IMR-90 (cell line): Measurements from ENCODE around the gene TRIM2. TPM values are rescaled to one million over a fixed set of nuclear protein-coding genes. Genes with fewer than 3 reads are reported as not detected.

ENCODE experiments used
- ATAC-seq: fragments of 200-7000 bp; cut with Tn5 transposase; 2 replicates; pipeline ENCODE4 v1.9.1; 2020; ENCODE audit warnings: low read depth, mild to moderate bottlenecking, moderate library complexity
- BruUV-seq: library from RNA; stranded (reverse); fragments of 400-500 nt; replicated peaks from 2 replicates; lab custom pipeline; 2021; lab: Mats Ljungman, UMichigan
- CTCF ChIA-PET: fragments of 300-600 bp; formaldehyde crosslinking; extraction: SDS; loops from one replicate; lab custom pipeline; 2021; ENCODE audit warnings: antibody characterized with exemption; lab: Yijun Ruan, JAX
- POLR2A ChIA-PET: fragments of 300-600 bp; sonication (Branson Sonifier 250); formaldehyde crosslinking; loops from one replicate; lab custom pipeline; 2022; ENCODE audit warnings: antibody characterized with exemption; ENCODE audit not compliant: unreplicated experiment; lab: Charles Lee
- DNase-seq: peaks from one replicate; pipeline ENCODE4 v3.0.0; 2013
- H2AFZ ChIP-seq: replicated peaks from 2 replicates; pipeline ENCODE3; 2013; ENCODE audit warnings: low read length, mild to moderate bottlenecking; ENCODE audit not compliant: poor library complexity
- H2AK5ac ChIP-seq: 2 replicates; pipeline ENCODE4 v1.6.1; 2013; ENCODE audit warnings: low read depth, low read length, inconsistent platforms
- H2AK9ac ChIP-seq: replicated peaks from 2 replicates; pipeline ENCODE3; 2013; ENCODE audit warnings: mild to moderate bottlenecking, low read depth, low read length, moderate library complexity; ENCODE audit not compliant: poor library complexity
- H2BK120ac ChIP-seq: 2 replicates; pipeline ENCODE4 v1.6.1; 2013; ENCODE audit warnings: low read depth, low read length, inconsistent platforms
- H2BK15ac ChIP-seq: 3 replicates; pipeline ENCODE4 v1.6.1; 2013; ENCODE audit warnings: low read depth, low read length, inconsistent platforms
- H2BK20ac ChIP-seq: 2 replicates; pipeline ENCODE4 v1.6.1; 2013; ENCODE audit warnings: low read depth, mild to moderate bottlenecking, inconsistent platforms, low read length, moderate library complexity
- H2BK5ac ChIP-seq: 2 replicates; pipeline ENCODE4 v1.6.1; 2013; ENCODE audit warnings: mild to moderate bottlenecking, low read depth, low read length, inconsistent platforms; ENCODE audit not compliant: poor library complexity, severe bottlenecking
- H3K14ac ChIP-seq: replicated peaks from 2 replicates; pipeline ENCODE4 v1.6.1; 2013; ENCODE audit warnings: low read depth, low read length, inconsistent platforms
- H3K18ac ChIP-seq: 2 replicates; pipeline ENCODE4 v1.6.1; 2013; ENCODE audit warnings: low read depth, low read length, control low read depth
- H3K23ac ChIP-seq: 2 replicates; pipeline ENCODE4 v1.6.1; 2013; ENCODE audit warnings: low read depth, low read length, inconsistent platforms
- H3K27ac ChIP-seq: 2 replicates; pipeline ENCODE4 v1.5.1; 2013; ENCODE audit warnings: mild to moderate bottlenecking, control low read depth, low read length; ENCODE audit not compliant: insufficient read depth
- H3K27me3 ChIP-seq: 2 replicates; pipeline ENCODE4 v1.6.1; 2013; ENCODE audit warnings: low read length; ENCODE audit not compliant: control insufficient read depth, insufficient read depth
- H3K36me3 ChIP-seq: 2 replicates; pipeline ENCODE4 v1.6.1; 2013; ENCODE audit warnings: low read length, mixed read lengths; ENCODE audit not compliant: control insufficient read depth, insufficient read depth
- H3K4ac ChIP-seq: 2 replicates; pipeline ENCODE4 v1.6.1; 2013; ENCODE audit warnings: low read depth, low read length, inconsistent platforms
- H3K4me1 ChIP-seq: 2 replicates; pipeline ENCODE4 v1.6.1; 2013; ENCODE audit warnings: low read length, mixed read lengths; ENCODE audit not compliant: control insufficient read depth, insufficient read depth
- H3K4me2 ChIP-seq: 2 replicates; pipeline ENCODE4 v1.6.1; 2013; ENCODE audit warnings: low read depth, mild to moderate bottlenecking, control low read depth, low read length, moderate library complexity
- H3K4me3 ChIP-seq: 2 replicates; pipeline ENCODE4 v1.5.1; 2013; ENCODE audit warnings: low read depth, mild to moderate bottlenecking, control low read depth, low read length, moderate library complexity; ENCODE audit not compliant: insufficient read depth
- H3K56ac ChIP-seq: 2 replicates; pipeline ENCODE4 v1.6.1; 2013; ENCODE audit warnings: low read length, inconsistent platforms; ENCODE audit not compliant: insufficient read depth; ENCODE audit errors: extremely low read depth
- H3K79me1 ChIP-seq, 2 experiments: 2 replicates each; pipeline ENCODE4 v1.6.1; 2013; ENCODE audit warnings: low read length in 2 of 2, inconsistent platforms in 1 of 2, low read depth in 1 of 2
- H3K9ac ChIP-seq: 2 replicates; pipeline ENCODE4 v1.6.1; 2013; ENCODE audit warnings: low read depth, low read length, control low read depth
- H3K9me1 ChIP-seq: 2 replicates; pipeline ENCODE4 v1.6.1; 2013; ENCODE audit warnings: low read length, inconsistent platforms; ENCODE audit not compliant: insufficient read depth
- H3K9me3 ChIP-seq: 2 replicates; pipeline ENCODE4 v1.6.1; 2013; ENCODE audit warnings: low read length; ENCODE audit not compliant: control insufficient read depth, insufficient read depth
- H4K20me1 ChIP-seq: 2 replicates; pipeline ENCODE4 v1.6.1; 2013; ENCODE audit warnings: low read length, inconsistent platforms; ENCODE audit not compliant: insufficient read depth
- H4K5ac ChIP-seq: 2 replicates; pipeline ENCODE4 v1.6.1; 2013; ENCODE audit warnings: mild to moderate bottlenecking, low read depth, low read length, control low read depth
- H4K8ac ChIP-seq, 2 experiments: 2 replicates each; pipeline ENCODE4 v1.6.1; 2013; ENCODE audit warnings: low read depth in 2 of 2, low read length in 2 of 2, control low read depth in 1 of 2, inconsistent platforms in 1 of 2
- H4K91ac ChIP-seq: 2 replicates; pipeline ENCODE4 v1.6.1; 2013; ENCODE audit warnings: low read depth, low read length, inconsistent platforms; ENCODE audit not compliant: insufficient read depth
- CEBPB ChIP-seq: IDR thresholded peaks from 2 replicates; pipeline ENCODE4 v1.6.1; 2012; ENCODE audit warnings: low read depth, low read length, improper control_type of control experiment
- CHD1 ChIP-seq: IDR thresholded peaks from 2 replicates; pipeline ENCODE4 v1.6.1; 2012; ENCODE audit warnings: low read depth, low read length, improper control_type of control experiment
- FOS ChIP-seq: fragments of 150-350 bp; IDR thresholded peaks from 2 replicates; pipeline ENCODE4 v1.6.1; 2016; ENCODE audit warnings: low read depth, low read length
- MAZ ChIP-seq: IDR thresholded peaks from 2 replicates; pipeline ENCODE4 v1.6.1; 2012; ENCODE audit warnings: low read depth, mild to moderate bottlenecking, low read length, improper control_type of control experiment, moderate library complexity, borderline replicate concordance
- NFE2L2 ChIP-seq: fragments of 150-350 bp; IDR thresholded peaks from 2 replicates; pipeline ENCODE4 v1.6.1; 2016; ENCODE audit warnings: low read depth, mild to moderate bottlenecking, low read length
- POLR2A ChIP-seq: IDR thresholded peaks from 2 replicates; pipeline ENCODE4 v1.6.1; 2012; ENCODE audit warnings: mild to moderate bottlenecking, low read depth, low read length
- RCOR1 ChIP-seq: IDR thresholded peaks from 2 replicates; pipeline ENCODE4 v1.6.1; 2012; ENCODE audit warnings: mild to moderate bottlenecking, low read length, improper control_type of control experiment; ENCODE audit not compliant: insufficient replicate concordance
- RFX5 ChIP-seq: IDR thresholded peaks from 2 replicates; pipeline ENCODE4 v1.8.0; 2012; ENCODE audit warnings: low read depth, mild to moderate bottlenecking, low read length, moderate library complexity
- SMC3 ChIP-seq: fragments of 150-350 bp; IDR thresholded peaks from 2 replicates; pipeline ENCODE4 v1.6.1; 2016; ENCODE audit warnings: low read depth, mild to moderate bottlenecking, antibody characterized with exemption, low read length, moderate library complexity
- WGBS, 2 experiments: methylation state at CpG; one replicate each; pipeline versions ENCODE4 v1.1.5 to v1.1.7; 2013; ENCODE audit warnings: missing lambda C conversion rate in 2 of 2; ENCODE audit not compliant: insufficient read length in 1 of 2; ENCODE audit errors: extremely low coverage in 2 of 2; 5-methylcytosine and 5-hydroxymethylcytosine counted together
- dilution Hi-C: fragments of 300-500 bp; cut with HindIII; formaldehyde crosslinking; loops from one replicate; pipeline ENCODE4 v1.14.3; 2018; ENCODE audit warnings: low sequenced_read_pairs; ENCODE audit not compliant: unreplicated experiment
- in situ Hi-C: fragments of 300-500 bp; cut with MboI; formaldehyde crosslinking; loops from 3 replicates; pipeline ENCODE4 v1.14.3; 2019; ENCODE audit warnings: low sequenced_read_pairs, inconsistent platforms, mixed read lengths
- intact Hi-C: fragments of 100-400 bp; cut with micrococcal nuclease; formaldehyde crosslinking; loops from 2 replicates; pipeline ENCODE4 v1.10.0; 2022
- polyA plus RNA-seq, 3 experiments: library from polyadenylated mRNA; depleted of rRNA; stranded (reverse); fragments of >200 nt; gene quantifications; 2 replicates each; pipeline ENCODE4 v1.2.3, GENCODE V29; 2012; ENCODE audit warnings: low replicate concordance in 1 of 3
- total RNA-seq: library from RNA; depleted of rRNA; stranded (reverse); fragments of >200 nt; gene quantifications from 2 replicates; pipeline ENCODE4 v1.2.3, GENCODE V29; 2012
- TF ChIP-seq, protein P1 (sequence below): fragments of 150-350 bp; IDR thresholded peaks from 2 replicates; pipeline ENCODE4 v1.6.1; 2016; ENCODE audit warnings: low read depth, mild to moderate bottlenecking, low read length, moderate library complexity, borderline replicate concordance
- TF ChIP-seq, protein P2 (sequence below): conservative IDR thresholded peaks from 2 replicates; pipeline ENCODE4 v1.5.1; 2012; ENCODE audit warnings: mild to moderate bottlenecking, low read depth, low read length, improper control_type of control experiment

TRIM2 gene
- total and polyA plus RNA-seq, 2 of the 4 experiments (the other 2 are of a cell fraction): 16.0 to 64.2 TPM

DNA sequence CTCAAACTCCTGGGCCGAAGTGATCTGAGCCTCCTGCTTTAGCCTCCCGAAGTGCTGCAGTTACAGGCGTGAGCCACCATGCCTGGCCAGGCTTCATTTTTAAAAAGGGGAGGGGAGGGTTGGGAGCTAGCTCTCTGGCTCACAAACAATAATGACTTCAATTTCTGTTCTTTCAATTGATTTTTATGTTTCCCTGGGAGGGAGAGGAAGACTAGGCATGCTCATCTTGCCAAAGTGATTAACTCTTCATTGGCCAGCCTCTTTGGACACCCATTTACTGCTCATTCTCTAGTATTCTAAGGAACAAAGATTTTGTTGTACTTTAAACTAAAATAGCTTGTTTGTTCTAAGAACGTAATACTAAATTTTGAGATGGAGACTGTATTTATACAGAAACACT, 43.4 kb upstream of the TRIM2 start:
- POLR2A ChIA-PET: no interaction called here
- H3K27ac ChIP-seq: no peak overlapping the region
- no peak overlapping the region for H3K23ac ChIP-seq
- DNase-seq (no peak), ATAC-seq (no peak)
- in situ Hi-C loops (no loop called here), intact Hi-C loops (no loop called here), dilution Hi-C loops (no loop called here)
- no peak overlapping the region for H4K8ac ChIP-seq
- BruUV-seq: no TSS peak
- H3K4me3 ChIP-seq: no peak overlapping the region
- no peaks in the 10 kb centered on the region for H3K9me3 ChIP-seq
- no peak overlapping the region for H3K14ac ChIP-seq
- no peak overlapping the region for H3K4ac ChIP-seq
- CTCF ChIA-PET: interaction anchor here (1.0 to 3.0 kb wide), 2 partner anchors 18 to 46 kb away, joined by 3 to 13 read pairs; no protein-coding TSS in a partner anchor
- H3K27me3 ChIP-seq: peaks cover 3% of the 10 kb centered on the region
- no peak overlapping the region for H2BK5ac ChIP-seq
- no peak overlapping the region for H2AK9ac ChIP-seq
- no peak overlapping the region for H3K9ac ChIP-seq
- H2BK15ac ChIP-seq: no peak overlapping the region
- TF ChIP-seq, protein P1, sequence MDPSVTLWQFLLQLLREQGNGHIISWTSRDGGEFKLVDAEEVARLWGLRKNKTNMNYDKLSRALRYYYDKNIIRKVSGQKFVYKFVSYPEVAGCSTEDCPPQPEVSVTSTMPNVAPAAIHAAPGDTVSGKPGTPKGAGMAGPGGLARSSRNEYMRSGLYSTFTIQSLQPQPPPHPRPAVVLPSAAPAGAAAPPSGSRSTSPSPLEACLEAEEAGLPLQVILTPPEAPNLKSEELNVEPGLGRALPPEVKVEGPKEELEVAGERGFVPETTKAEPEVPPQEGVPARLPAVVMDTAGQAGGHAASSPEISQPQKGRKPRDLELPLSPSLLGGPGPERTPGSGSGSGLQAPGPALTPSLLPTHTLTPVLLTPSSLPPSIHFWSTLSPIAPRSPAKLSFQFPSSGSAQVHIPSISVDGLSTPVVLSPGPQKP: no peak
- TF ChIP-seq SMC3 (no peak), FOS (no peak), NFE2L2 (no peak), MAZ (no peak), POLR2A (no peak), CEBPB (no peak), CHD1 (no peak), RFX5 (no peak), RCOR1 (no peak)
- TF ChIP-seq, protein P2, sequence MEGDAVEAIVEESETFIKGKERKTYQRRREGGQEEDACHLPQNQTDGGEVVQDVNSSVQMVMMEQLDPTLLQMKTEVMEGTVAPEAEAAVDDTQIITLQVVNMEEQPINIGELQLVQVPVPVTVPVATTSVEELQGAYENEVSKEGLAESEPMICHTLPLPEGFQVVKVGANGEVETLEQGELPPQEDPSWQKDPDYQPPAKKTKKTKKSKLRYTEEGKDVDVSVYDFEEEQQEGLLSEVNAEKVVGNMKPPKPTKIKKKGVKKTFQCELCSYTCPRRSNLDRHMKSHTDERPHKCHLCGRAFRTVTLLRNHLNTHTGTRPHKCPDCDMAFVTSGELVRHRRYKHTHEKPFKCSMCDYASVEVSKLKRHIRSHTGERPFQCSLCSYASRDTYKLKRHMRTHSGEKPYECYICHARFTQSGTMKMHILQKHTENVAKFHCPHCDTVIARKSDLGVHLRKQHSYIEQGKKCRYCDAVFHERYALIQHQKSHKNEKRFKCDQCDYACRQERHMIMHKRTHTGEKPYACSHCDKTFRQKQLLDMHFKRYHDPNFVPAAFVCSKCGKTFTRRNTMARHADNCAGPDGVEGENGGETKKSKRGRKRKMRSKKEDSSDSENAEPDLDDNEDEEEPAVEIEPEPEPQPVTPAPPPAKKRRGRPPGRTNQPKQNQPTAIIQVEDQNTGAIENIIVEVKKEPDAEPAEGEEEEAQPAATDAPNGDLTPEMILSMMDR: no peak
- H3K9me1 ChIP-seq: peaks cover 6% of the 10 kb centered on the region; the same call in 1 of the 2 replicates
- H3K4me1 ChIP-seq: 0 out of 2 replicates have a peak, but pooled peaks cover 2% of the 10 kb centered on the region
- no peak overlapping the region for H2BK20ac ChIP-seq
- H3K4me2 ChIP-seq: no peak overlapping the region
- H4K20me1 ChIP-seq: no peaks in the 10 kb centered on the region
- no peak overlapping the region for H2AK5ac ChIP-seq
- no peak overlapping the region for H3K56ac ChIP-seq
- no peaks in the 10 kb centered on the region for H3K79me1 ChIP-seq
- no peak overlapping the region for H4K5ac ChIP-seq
- H2AFZ ChIP-seq: no peak overlapping the region
- H2BK120ac ChIP-seq: no peak overlapping the region
- WGBS, 2 experiments: no CpG with 5 or more reads among the region's 4 CpGs
- H3K36me3 ChIP-seq: no peaks in the 10 kb centered on the region
- no peak overlapping the region for H4K91ac ChIP-seq
- no peak overlapping the region for H3K18ac ChIP-seq
